ENCODE results near the gene BANF2.

The BANF2 gene

GRCh38 chr20:17759449-17759848 is 59.7 kb downstream of the BANF2 start:
- Histone ChIP-seq H3K36me3 (ENCODE audit: insufficient read depth, low read length) (no peaks in the 10 kb centered on the region), H4K20me1 (ENCODE audit: insufficient read depth, low read length) (no peaks in the 10 kb centered on the region), H3K9ac (ENCODE audit: low read depth, low read length) (no peak overlapping the region), H3K4me1 (ENCODE audit: insufficient read depth, low read length) (no peaks in the 10 kb centered on the region), H3K4me3 (ENCODE audit: low read depth in 1 of 2, low read length in 2 of 2) (no peak overlapping the region), H3K27me3 (ENCODE audit: insufficient read depth, low read length, poor library complexity) (no peaks in the 10 kb centered on the region), H3K79me2 (ENCODE audit: insufficient read depth, low read length) (no peaks in the 10 kb centered on the region), H2AFZ (ENCODE audit: low read depth, low read length) (no peak overlapping the region), H3K4me2 (ENCODE audit: insufficient read depth, low read length) (no peak overlapping the region), H3K27ac (ENCODE audit: low read length) (no peak overlapping the region), H3K9me3 (ENCODE audit: insufficient read depth, low read length, severe bottlenecking) (peaks cover 11% of the 10 kb centered on the region)
- no peak for TF ChIP-seq EZH2 (IDR thresholded peaks at IDR 0.05; ENCODE audit: borderline replicate concordance, low read depth, low read length, severe bottlenecking)
- TF ChIP-seq, protein P1, sequence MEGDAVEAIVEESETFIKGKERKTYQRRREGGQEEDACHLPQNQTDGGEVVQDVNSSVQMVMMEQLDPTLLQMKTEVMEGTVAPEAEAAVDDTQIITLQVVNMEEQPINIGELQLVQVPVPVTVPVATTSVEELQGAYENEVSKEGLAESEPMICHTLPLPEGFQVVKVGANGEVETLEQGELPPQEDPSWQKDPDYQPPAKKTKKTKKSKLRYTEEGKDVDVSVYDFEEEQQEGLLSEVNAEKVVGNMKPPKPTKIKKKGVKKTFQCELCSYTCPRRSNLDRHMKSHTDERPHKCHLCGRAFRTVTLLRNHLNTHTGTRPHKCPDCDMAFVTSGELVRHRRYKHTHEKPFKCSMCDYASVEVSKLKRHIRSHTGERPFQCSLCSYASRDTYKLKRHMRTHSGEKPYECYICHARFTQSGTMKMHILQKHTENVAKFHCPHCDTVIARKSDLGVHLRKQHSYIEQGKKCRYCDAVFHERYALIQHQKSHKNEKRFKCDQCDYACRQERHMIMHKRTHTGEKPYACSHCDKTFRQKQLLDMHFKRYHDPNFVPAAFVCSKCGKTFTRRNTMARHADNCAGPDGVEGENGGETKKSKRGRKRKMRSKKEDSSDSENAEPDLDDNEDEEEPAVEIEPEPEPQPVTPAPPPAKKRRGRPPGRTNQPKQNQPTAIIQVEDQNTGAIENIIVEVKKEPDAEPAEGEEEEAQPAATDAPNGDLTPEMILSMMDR (IDR thresholded peaks at IDR 0.05; ENCODE audit: borderline replicate concordance, extremely low read depth, low read length, poor library complexity, severe bottlenecking) = no peak
- DNase-seq (no peak), ATAC-seq (ENCODE audit: insufficient read depth, low read depth) (no peak)

DNA sequence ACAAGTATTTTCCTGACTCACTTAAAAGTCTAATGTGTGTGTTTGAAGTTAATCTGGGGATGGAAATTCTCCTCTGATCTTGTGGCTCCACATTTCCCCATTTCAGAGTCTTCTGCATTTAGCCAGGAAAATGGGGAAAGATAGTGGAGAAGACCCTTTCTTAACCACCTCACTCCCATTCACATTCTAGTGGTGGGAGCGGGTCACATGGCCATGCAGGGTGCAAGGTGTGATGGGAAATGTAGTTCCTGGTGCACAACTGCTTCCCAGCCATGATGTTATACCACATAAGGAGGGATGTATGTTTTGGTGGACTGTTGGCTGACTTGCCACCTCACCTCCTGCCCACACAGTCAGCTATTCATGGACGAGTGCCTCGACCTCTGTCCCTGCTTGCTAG is 61.8 kb downstream of the BANF2 start:
- H3K4me1 ChIP-seq (ENCODE audit: insufficient read depth, low read length) = no peaks in the 10 kb centered on the region
- H3K9me3 ChIP-seq (ENCODE audit: insufficient read depth, low read length, severe bottlenecking) = peaks cover 11% of the 10 kb centered on the region
- DNase-seq (no peak), ATAC-seq (ENCODE audit: insufficient read depth, low read depth) (peak; percentile 55; the same call in 1 of the 3 replicates)
- H3K4me2 ChIP-seq (ENCODE audit: insufficient read depth, low read length) = no peak overlapping the region
- H3K36me3 ChIP-seq (ENCODE audit: insufficient read depth, low read length) = no peaks in the 10 kb centered on the region
- H4K20me1 ChIP-seq (ENCODE audit: insufficient read depth, low read length) = no peaks in the 10 kb centered on the region
- H2AFZ ChIP-seq (ENCODE audit: low read depth, low read length) = no peak overlapping the region
- no peak overlapping the region for H3K4me3 ChIP-seq (ENCODE audit: low read depth in 1 of 2, low read length in 2 of 2)
- no peak for TF ChIP-seq EZH2 (IDR thresholded peaks at IDR 0.05; ENCODE audit: borderline replicate concordance, low read depth, low read length, severe bottlenecking)
- TF ChIP-seq, protein P1 (IDR thresholded peaks at IDR 0.05; ENCODE audit: borderline replicate concordance, extremely low read depth, low read length, poor library complexity, severe bottlenecking) = no peak
- H3K9ac ChIP-seq (ENCODE audit: low read depth, low read length) = no peak overlapping the region
- H3K27ac ChIP-seq (ENCODE audit: low read length) = no peak overlapping the region
- H3K79me2 ChIP-seq (ENCODE audit: insufficient read depth, low read length) = no peaks in the 10 kb centered on the region
- H3K27me3 ChIP-seq (ENCODE audit: insufficient read depth, low read length, poor library complexity) = no peaks in the 10 kb centered on the region

DNA sequence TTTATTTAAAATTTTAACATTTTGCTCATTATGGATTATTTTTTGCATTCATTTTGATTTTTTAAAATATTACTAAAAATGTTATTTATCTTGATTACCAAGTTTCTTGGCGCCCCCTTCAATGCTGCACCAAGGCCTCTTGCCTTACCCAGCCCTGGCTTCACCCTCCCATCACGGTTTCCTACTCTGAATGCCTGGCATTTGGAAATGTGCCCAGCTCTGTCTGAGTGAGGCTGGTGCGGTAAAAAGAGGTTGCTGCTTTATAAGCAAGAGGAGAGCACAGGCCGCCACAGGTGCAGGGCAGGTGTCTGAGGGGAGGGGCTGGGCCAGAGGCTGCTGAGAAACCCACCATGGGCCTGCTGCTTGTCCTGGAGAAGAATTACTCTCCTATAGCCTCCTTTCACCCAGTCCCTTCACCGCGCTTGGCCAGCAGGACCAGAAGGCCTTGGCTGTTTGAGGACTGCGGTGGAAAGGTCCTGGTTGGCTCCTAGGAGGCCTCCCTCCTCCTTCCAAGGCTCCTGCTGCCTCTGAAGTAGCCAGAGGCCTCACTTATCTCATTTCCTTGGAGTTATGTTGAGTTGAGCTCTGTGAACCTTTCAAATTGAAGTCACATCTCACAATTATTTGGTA is 62.6 kb downstream of the BANF2 start:
- Histone ChIP-seq H3K27ac (ENCODE audit: low read length) (no peak overlapping the region), H3K4me2 (ENCODE audit: insufficient read depth, low read length) (no peak overlapping the region), H3K27me3 (ENCODE audit: insufficient read depth, low read length, poor library complexity) (no peaks in the 10 kb centered on the region), H3K4me3 (ENCODE audit: low read depth in 1 of 2, low read length in 2 of 2) (no peak overlapping the region), H3K9ac (ENCODE audit: low read depth, low read length) (no peak overlapping the region), H3K9me3 (ENCODE audit: insufficient read depth, low read length, severe bottlenecking) (peaks cover 11% of the 10 kb centered on the region), H4K20me1 (ENCODE audit: insufficient read depth, low read length) (no peaks in the 10 kb centered on the region), H2AFZ (ENCODE audit: low read depth, low read length) (no peak overlapping the region), H3K4me1 (ENCODE audit: insufficient read depth, low read length) (no peaks in the 10 kb centered on the region), H3K36me3 (ENCODE audit: insufficient read depth, low read length) (no peaks in the 10 kb centered on the region), H3K79me2 (ENCODE audit: insufficient read depth, low read length) (no peaks in the 10 kb centered on the region)
- DNase-seq (no peak), ATAC-seq (ENCODE audit: insufficient read depth, low read depth) (no peak)
- TF ChIP-seq, protein P1 (IDR thresholded peaks at IDR 0.05; ENCODE audit: borderline replicate concordance, extremely low read depth, low read length, poor library complexity, severe bottlenecking) = no peak
- TF ChIP-seq EZH2 (IDR thresholded peaks at IDR 0.05; ENCODE audit: borderline replicate concordance, low read depth, low read length, severe bottlenecking) = no peak
